Naive thymus-derived CD8-positive, alpha-beta T cell (primary cell): ENCODE data around the gene G3BP2. TPM values are rescaled to one million over a fixed set of nuclear protein-coding genes. Genes with fewer than 3 reads are reported as not detected.
"Not testable (repeated sequence)": the region's sequence is repeated elsewhere in the genome, so short reads cannot be mapped to it uniquely, and the experiment has no call there.

ENCODE experiments used
- ATAC-seq, 2 donors: fragments of 150-1000 bp; cut with Tn5 transposase in 1 of 2; sonication (Bioruptor Pico), chemical (Tn5 transposase) in 1 of 2; 1 replicate in 1 of 2; 2 replicates in 1 of 2; pipeline ENCODE4 v1.10.0; 2021; ENCODE audit warnings: mild to moderate bottlenecking in 2 of 2, moderate library complexity in 2 of 2
- POLR2A ChIA-PET: fragments of 350-600 bp; sonication (Branson Sonifier 250); formaldehyde crosslinking; loops from one replicate; lab custom pipeline; 2021; ENCODE audit warnings: antibody characterized with exemption; lab: Charles Lee
- DNase-seq, 10 donors: peaks; one replicate each; pipeline versions ENCODE4 v3.0.0 to v3.0.0-alpha.2; 2020 to 2022
- H3K27ac Mint-ChIP-seq, 10 donors: one replicate each; pipeline ENCODE4 v1.8.0; 2020 to 2022; ENCODE audit warnings: mild to moderate bottlenecking in 10 of 10, mixed read lengths in 10 of 10, moderate library complexity in 4 of 10, inconsistent platforms in 1 of 10
- H3K27me3 Mint-ChIP-seq, 5 donors: one replicate each; pipeline ENCODE4 v1.8.0; 2021 to 2022; ENCODE audit warnings: mixed read lengths in 5 of 5
- H3K36me3 Mint-ChIP-seq, 3 donors: one replicate each; pipeline ENCODE4 v1.8.0; 2020 to 2022; ENCODE audit warnings: mixed read lengths in 3 of 3, mild to moderate bottlenecking in 2 of 3, inconsistent platforms in 1 of 3
- H3K4me1 Mint-ChIP-seq, 4 donors: one replicate each; pipeline ENCODE4 v1.8.0; 2021 to 2022; ENCODE audit warnings: mixed read lengths in 4 of 4
- H3K4me3 Mint-ChIP-seq, 10 donors: one replicate each; pipeline ENCODE4 v1.8.0; 2020 to 2022; ENCODE audit warnings: mild to moderate bottlenecking in 10 of 10, mixed read lengths in 10 of 10, moderate library complexity in 6 of 10, inconsistent platforms in 1 of 10
- H3K9me3 Mint-ChIP-seq, 9 donors: one replicate each; pipeline ENCODE4 v1.8.0; 2020 to 2022; ENCODE audit warnings: mixed read lengths in 9 of 9, mild to moderate bottlenecking in 3 of 9, inconsistent platforms in 1 of 9, moderate library complexity in 1 of 9
- polyA plus RNA-seq, 3 donors: library from polyadenylated mRNA; unstranded; fragments of 300-500 nt; fragmentation: Illumina TruSeq; gene quantifications; one replicate each; pipeline ENCODE4 v1.2.3, GENCODE V29; 2021
- total RNA-seq, 8 experiments: library from RNA in 2 of 8; stranded (reverse) in 2 of 8; gene quantifications; one replicate each; pipeline ENCODE4 v1.2.3 and lab custom pipeline; 2021 to 2026

The G3BP2 gene
- total and polyA plus RNA-seq, 5 experiments from 2014 or later, result 116 to 190 (median 125) TPM

GRCh38 chr4:75679876-75680575 is 6.8 kb upstream of the G3BP2 start:
- POLR2A ChIA-PET, result interaction anchor here (0.7 kb wide), 1 partner anchor 36 kb away, joined by 4 read pairs; no protein-coding TSS in a partner anchor
- DNase-seq (no peak), ATAC-seq (no peak)
- no peaks in the 10 kb centered on the region for H3K36me3 Mint-ChIP-seq
- H3K4me1 Mint-ChIP-seq, result peaks cover 11 to 29% (median 20%) of the 10 kb centered on the region in 4 donors
- no peaks in the 10 kb centered on the region for H3K27me3 Mint-ChIP-seq
- no peaks in the 10 kb centered on the region for H3K9me3 Mint-ChIP-seq
- no peak overlapping the region for H3K4me3 Mint-ChIP-seq
- peak overlapping the region in 3 of 10 donors; percentile 0 to 62 (median 54) for H3K27ac Mint-ChIP-seq

GRCh38 chr4:75678965-75679364 is 5.8 kb upstream of the G3BP2 start:
- POLR2A ChIA-PET, result no interaction called here
- Mint-ChIP-seq H3K36me3 (no peaks in the 10 kb centered on the region), H3K9me3 (no peaks in the 10 kb centered on the region), H3K4me3 (no peak overlapping the region), H3K27ac (peak overlapping the region in 1 of 10 donors; percentile 14), H3K4me1 (peaks cover 13 to 30% (median 24%) of the 10 kb centered on the region in 4 donors), H3K27me3 (no peaks in the 10 kb centered on the region)
- ATAC-seq (no peak), DNase-seq (no peak)

DNA sequence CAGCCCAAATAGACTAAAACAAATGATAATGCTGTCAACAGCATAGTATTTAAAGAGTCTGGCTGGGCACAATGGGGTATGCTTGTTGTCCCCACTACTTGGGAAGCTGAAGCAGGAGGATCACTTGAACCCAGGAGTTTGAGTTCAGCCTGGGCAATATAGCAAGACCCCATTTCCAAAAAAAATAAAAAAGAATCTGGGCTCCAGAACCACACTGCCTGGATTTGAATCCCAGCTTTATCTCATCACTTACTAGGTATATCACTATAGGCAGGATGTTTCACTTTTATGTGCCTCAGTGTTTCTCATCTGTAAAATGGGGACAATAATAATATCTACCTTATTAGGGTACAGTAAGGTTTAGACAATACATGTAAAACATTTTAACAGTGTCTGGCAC is 5.3 kb upstream of the G3BP2 start:
- Mint-ChIP-seq H3K9me3 (no peaks in the 10 kb centered on the region), H3K4me1 (peaks cover 17 to 30% (median 25%) of the 10 kb centered on the region in 4 donors), H3K36me3 (no peaks in the 10 kb centered on the region), H3K27ac (no peak overlapping the region), H3K4me3 (no peak overlapping the region), H3K27me3 (no peaks in the 10 kb centered on the region)
- POLR2A ChIA-PET, result no interaction called here
- ATAC-seq (no peak), DNase-seq (no peak)

- peak overlapping the region in 2 of 10 donors; percentile 8 to 10 for H3K4me3 Mint-ChIP-seq
- DNase-seq (no peak), ATAC-seq (no peak)
- POLR2A ChIA-PET, result interaction anchor here (0.7 to 6.5 kb wide), 4 partner anchors 10 to 49 kb away, joined by 7 to 77 read pairs (median 41); partner anchors contain the start of gene USO1
- H3K9me3 Mint-ChIP-seq, result no peaks in the 10 kb centered on the region
- H3K4me1 Mint-ChIP-seq, result peaks cover 29 to 32% (median 29%) of the 10 kb centered on the region in 4 donors
- H3K27me3 Mint-ChIP-seq, result no peaks in the 10 kb centered on the region
- no peaks in the 10 kb centered on the region for H3K36me3 Mint-ChIP-seq
- peak overlapping the region in 7 of 10 donors; percentile 32 to 89 (median 57) for H3K27ac Mint-ChIP-seq
These were observed 1.9 kb upstream of the G3BP2 start for GRCh38 chr4:75675004-75675531.

- DNase-seq, result no peak
- Mint-ChIP-seq H3K27me3 (no peaks in the 10 kb centered on the region), H3K4me3 (peak overlapping the region; percentile 95 to 100 (median 99)), H3K9me3 (no peaks in the 10 kb centered on the region), H3K4me1 (peaks cover 37 to 42% (median 39%) of the 10 kb centered on the region in 4 donors), H3K36me3 (peaks cover 0 to 2% (median 0%) of the 10 kb centered on the region in 3 donors), H3K27ac (peak overlapping the region; percentile 97 to 100 (median 99))
- POLR2A ChIA-PET, result interaction anchor here (0.6 to 6.5 kb wide), 7 partner anchors 11 to 50 kb away, joined by 3 to 77 read pairs (median 8); partner anchors contain the start of gene USO1
- no peak for ATAC-seq
These were observed 733 bp upstream of the G3BP2 start for GRCh38 chr4:75673959-75674328.

GRCh38 chr4:75672461-75673026 is 667 bp downstream of the G3BP2 start:
- H3K27ac Mint-ChIP-seq, result peak overlapping the region; percentile 97 to 100 (median 99)
- no peaks in the 10 kb centered on the region for H3K9me3 Mint-ChIP-seq
- peaks cover 0 to 5% (median 0%) of the 10 kb centered on the region in 3 donors for H3K36me3 Mint-ChIP-seq
- peaks cover 45 to 56% (median 53%) of the 10 kb centered on the region in 4 donors for H3K4me1 Mint-ChIP-seq
- H3K4me3 Mint-ChIP-seq, result peak overlapping the region; percentile 95 to 100 (median 99)
- ATAC-seq (peak; percentile 22 to 27), DNase-seq (peak; percentile 69 to 92 (median 82))
- POLR2A ChIA-PET, result interaction anchor here (0.8 to 6.5 kb wide), 9 partner anchors 12 to 158 kb away, joined by 3 to 77 read pairs (median 8); partner anchors contain the start of genes RCHY1, THAP6 and USO1
- no peaks in the 10 kb centered on the region for H3K27me3 Mint-ChIP-seq

GRCh38 chr4:75671802-75672421 is 1.3 kb downstream of the G3BP2 start:
- H3K27ac Mint-ChIP-seq, result peak overlapping the region; percentile 97 to 100 (median 99)
- DNase-seq, result peak in 2 of 10 donors; percentile 15 to 16
- H3K4me1 Mint-ChIP-seq, result peaks cover 45 to 62% (median 60%) of the 10 kb centered on the region in 4 donors
- H3K36me3 Mint-ChIP-seq, result peaks cover 0 to 8% (median 0%) of the 10 kb centered on the region in 3 donors
- no peaks in the 10 kb centered on the region for H3K9me3 Mint-ChIP-seq
- H3K27me3 Mint-ChIP-seq, result no peaks in the 10 kb centered on the region
- POLR2A ChIA-PET, result interaction anchor here (0.8 to 6.5 kb wide), 9 partner anchors 13 to 157 kb away, joined by 3 to 77 read pairs (median 8); partner anchors contain the start of genes RCHY1, THAP6 and USO1
- H3K4me3 Mint-ChIP-seq, result peak overlapping the region; percentile 95 to 100 (median 99)
- no peak for ATAC-seq

DNA sequence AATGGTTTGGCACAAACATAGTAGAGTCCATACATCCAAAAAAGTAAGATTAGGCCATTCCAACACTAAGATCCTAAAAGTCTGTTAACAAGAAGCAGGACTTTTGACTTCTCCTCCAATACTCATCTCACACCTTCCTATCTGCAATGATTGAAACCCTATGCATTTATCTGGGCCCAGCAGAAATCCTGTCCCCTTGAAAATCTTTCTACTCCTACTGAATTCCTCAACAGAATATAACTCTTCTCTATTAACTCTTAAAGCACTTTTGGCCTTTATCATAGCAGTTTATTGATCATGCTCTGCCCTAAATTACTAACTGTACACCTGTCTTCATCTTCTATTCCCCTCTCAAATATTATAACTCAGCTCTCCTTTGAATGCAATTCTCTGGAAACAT is 4.6 kb downstream of the G3BP2 start:
- DNase-seq (no peak), ATAC-seq (no peak)
- Mint-ChIP-seq H3K27ac (peak overlapping the region; percentile 7 to 87 (median 67)), H3K27me3 (no peaks in the 10 kb centered on the region), H3K4me3 (peak overlapping the region; percentile 17 to 100 (median 76)), H3K9me3 (no peaks in the 10 kb centered on the region), H3K36me3 (peaks cover 0 to 18% (median 2%) of the 10 kb centered on the region in 3 donors), H3K4me1 (peaks cover 46 to 79% (median 73%) of the 10 kb centered on the region in 4 donors)
- POLR2A ChIA-PET, result interaction anchor here (1.0 to 1.4 kb wide), 3 partner anchors 17 to 56 kb away, joined by 3 read pairs; partner anchors contain the start of gene USO1

GRCh38 chr4:75667636-75668035 is 5.6 kb downstream of the G3BP2 start:
- Mint-ChIP-seq H3K27ac (peak overlapping the region; percentile 2 to 87 (median 61)), H3K4me3 (peak overlapping the region; percentile 59 to 100 (median 76)), H3K4me1 (peaks cover 38 to 80% (median 75%) of the 10 kb centered on the region in 4 donors), H3K36me3 (peaks cover 0 to 21% (median 2%) of the 10 kb centered on the region in 3 donors)
- DNase-seq, H3K27me3 Mint-ChIP-seq, ATAC-seq, H3K9me3 Mint-ChIP-seq: not testable (repeated sequence)
- POLR2A ChIA-PET, result interaction anchor here (1.1 to 1.5 kb wide), 3 partner anchors 15 to 39 kb away, joined by 3 to 4 read pairs (median 3); no protein-coding TSS in a partner anchor

- H3K27me3 Mint-ChIP-seq, result no peaks in the 10 kb centered on the region
- DNase-seq (no peak), ATAC-seq (peak; percentile 32 to 42)
- H3K36me3 Mint-ChIP-seq, result peaks cover 0 to 33% (median 2%) of the 10 kb centered on the region in 3 donors
- no peaks in the 10 kb centered on the region for H3K9me3 Mint-ChIP-seq
- H3K4me3 Mint-ChIP-seq, result peak overlapping the region; percentile 59 to 100 (median 76)
- peak overlapping the region; percentile 3 to 87 (median 54) for H3K27ac Mint-ChIP-seq
- peaks cover 33 to 84% (median 78%) of the 10 kb centered on the region in 4 donors for H3K4me1 Mint-ChIP-seq
- POLR2A ChIA-PET, result interaction anchor here (0.7 kb wide), 1 partner anchor 53 kb away, joined by 6 read pairs; no protein-coding TSS in a partner anchor
These were observed 6.9 kb downstream of the G3BP2 start for GRCh38 chr4:75666299-75666698.

DNA sequence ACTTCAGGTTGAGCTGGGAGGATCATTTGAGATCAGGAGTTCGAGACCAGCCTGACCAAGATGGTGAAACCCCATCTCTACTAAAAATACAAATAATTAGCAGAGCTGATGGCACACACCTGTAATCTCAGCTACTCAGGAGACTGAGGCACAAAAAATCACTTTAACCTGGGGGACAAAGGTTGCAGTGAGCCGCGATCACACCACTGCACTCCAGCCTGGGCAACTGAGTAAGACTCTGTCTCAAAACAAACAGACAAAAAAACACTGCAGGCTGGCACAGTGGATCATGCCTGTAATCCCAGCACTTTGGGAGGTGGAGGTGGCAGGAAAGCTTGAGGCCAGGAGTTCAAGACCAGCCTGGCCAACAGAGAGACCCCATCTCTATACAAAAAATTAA is 8.6 kb downstream of the G3BP2 start:
- peak overlapping the region in 3 of 10 donors; percentile 20 to 22 (median 22) for H3K27ac Mint-ChIP-seq
- peaks cover 0 to 47% (median 7%) of the 10 kb centered on the region in 3 donors for H3K36me3 Mint-ChIP-seq
- H3K4me1 Mint-ChIP-seq, result peaks cover 27 to 82% (median 71%) of the 10 kb centered on the region in 4 donors
- H3K9me3 Mint-ChIP-seq, DNase-seq, H3K4me3 Mint-ChIP-seq, H3K27me3 Mint-ChIP-seq, ATAC-seq: not testable (repeated sequence)
- POLR2A ChIA-PET, result interaction anchor here (1.1 kb wide), 1 partner anchor 18 kb away, joined by 3 read pairs; no protein-coding TSS in a partner anchor
